GM12801 (cell line): Measurements from ENCODE around the gene TUBB4B.

Experiments
- TF ChIP-seq, protein P1 (sequence below): IDR thresholded peaks from one replicate; pipeline ENCODE4 v1.5.1; 2011; ENCODE audit warnings: control low read depth; ENCODE audit not compliant: insufficient read length; ENCODE audit errors: extremely low read depth

Gene TUBB4B

DNA sequence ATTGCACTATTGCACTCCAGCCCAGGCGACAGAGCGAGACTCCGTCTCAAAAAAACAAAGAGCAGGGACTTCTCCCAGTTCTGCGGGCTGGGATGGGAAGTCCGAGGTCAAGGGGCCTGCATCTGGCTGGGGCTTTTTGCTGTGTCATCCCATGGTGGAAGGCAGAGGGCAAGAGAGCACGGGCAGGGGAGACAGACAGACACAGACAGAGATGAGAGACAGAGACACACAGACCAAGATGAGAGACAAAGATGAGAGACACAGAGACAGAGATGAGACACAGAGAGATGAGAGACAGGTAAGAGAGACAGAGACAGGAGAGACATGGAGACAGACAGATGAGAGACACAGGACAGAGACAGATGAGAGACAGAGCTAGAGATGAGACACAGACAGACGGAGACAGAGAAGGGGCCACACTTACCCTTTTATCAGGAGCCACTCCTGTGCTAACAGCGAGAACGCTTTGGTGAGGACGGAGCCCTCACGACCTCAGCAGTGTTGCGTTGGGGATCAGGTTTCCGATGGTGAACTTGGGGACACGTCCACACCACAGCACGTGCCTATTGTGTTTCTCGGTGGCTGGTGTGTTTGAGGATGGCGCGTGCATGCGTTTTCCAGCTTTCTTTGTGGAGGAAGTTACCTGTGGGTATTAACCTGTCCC lies 27.6 kb downstream of the TUBB4B start:
- TF ChIP-seq, protein P1, sequence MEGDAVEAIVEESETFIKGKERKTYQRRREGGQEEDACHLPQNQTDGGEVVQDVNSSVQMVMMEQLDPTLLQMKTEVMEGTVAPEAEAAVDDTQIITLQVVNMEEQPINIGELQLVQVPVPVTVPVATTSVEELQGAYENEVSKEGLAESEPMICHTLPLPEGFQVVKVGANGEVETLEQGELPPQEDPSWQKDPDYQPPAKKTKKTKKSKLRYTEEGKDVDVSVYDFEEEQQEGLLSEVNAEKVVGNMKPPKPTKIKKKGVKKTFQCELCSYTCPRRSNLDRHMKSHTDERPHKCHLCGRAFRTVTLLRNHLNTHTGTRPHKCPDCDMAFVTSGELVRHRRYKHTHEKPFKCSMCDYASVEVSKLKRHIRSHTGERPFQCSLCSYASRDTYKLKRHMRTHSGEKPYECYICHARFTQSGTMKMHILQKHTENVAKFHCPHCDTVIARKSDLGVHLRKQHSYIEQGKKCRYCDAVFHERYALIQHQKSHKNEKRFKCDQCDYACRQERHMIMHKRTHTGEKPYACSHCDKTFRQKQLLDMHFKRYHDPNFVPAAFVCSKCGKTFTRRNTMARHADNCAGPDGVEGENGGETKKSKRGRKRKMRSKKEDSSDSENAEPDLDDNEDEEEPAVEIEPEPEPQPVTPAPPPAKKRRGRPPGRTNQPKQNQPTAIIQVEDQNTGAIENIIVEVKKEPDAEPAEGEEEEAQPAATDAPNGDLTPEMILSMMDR: no peak

DNA sequence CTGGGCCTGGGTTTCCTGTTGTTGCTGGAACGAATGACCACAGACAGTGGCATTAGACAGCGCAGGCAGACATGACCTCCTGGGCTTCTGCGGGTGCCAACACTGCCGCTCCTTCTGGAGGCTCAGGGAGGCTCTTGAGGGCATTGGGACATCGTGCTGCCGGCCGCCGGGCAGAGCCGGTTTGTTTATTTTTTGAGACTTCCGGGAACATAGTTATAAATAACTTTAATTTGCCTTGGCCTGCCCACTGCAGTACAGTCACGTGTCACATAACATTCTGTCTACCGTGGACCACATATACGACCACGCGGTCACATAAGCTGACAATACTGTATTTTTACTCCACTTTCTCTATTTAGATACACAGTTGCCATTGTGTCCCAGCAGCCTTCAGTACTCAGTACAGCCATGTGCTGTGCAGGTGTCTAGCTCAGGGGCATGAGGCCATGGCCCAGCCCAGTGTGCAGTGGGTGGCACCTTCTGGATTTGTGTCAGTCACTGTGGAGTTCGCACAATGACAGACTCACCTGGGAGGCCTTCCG lies 28.2 kb downstream of the TUBB4B start:
- TF ChIP-seq, protein P1: no peak

DNA sequence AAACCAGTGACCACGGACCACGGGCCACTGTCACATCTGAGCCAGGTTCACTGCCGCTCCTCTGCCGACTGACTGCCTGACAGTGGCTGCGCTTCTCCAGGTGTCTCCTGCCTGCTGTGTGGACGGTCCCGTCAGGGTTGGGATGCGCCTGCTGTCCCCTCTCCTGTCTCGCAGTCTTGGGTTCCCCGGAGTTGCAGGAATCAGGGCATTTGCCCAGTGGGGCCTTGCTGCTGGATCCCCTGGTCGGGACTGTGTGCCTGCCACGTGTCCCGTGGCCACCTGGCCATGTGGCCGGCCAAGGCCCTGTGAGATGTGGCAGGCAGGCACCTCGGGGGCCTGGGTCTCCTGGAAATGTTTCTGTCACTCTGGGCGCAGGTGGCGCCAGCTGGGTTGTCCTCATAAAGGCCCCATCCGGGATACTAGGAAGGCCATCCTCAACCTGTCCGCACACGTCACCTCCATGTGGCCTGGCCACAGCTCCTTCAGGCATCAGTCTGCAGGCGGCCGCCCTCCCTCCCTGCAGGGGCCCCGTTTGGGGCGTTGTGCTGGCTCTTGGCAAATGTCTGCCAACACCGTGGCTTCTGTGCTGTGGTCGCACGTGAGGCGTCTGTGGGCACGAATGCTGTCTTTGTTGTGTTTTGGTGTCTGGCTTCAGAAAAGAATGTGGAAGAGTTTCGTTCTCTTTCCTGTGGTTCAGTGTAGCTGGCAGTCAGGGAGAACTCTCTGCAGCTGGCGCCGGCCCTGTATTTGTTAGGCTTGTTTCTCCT lies 30.0 kb downstream of the TUBB4B start:
- TF ChIP-seq, protein P1: no peak

DNA sequence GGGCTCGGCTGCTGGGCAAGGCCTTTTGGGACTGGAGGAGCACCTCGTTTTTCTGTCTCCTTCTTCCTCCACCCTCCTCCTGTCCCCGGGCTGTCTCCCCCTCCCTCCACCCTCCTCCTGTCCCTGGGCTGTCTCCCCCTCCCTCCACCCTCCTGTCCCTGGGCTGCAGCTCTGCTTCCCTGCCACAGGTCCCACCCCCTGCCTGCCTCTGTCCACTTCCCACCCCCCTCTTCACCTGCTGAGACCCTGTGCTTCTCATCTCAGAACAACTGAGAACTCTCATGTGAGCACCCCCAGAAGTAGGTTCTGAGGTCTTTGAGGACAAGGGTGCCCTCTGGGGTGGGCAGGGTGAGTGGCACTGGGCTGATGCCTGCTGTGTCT lies 30.6 kb downstream of the TUBB4B start:
- TF ChIP-seq, protein P1: no peak

DNA sequence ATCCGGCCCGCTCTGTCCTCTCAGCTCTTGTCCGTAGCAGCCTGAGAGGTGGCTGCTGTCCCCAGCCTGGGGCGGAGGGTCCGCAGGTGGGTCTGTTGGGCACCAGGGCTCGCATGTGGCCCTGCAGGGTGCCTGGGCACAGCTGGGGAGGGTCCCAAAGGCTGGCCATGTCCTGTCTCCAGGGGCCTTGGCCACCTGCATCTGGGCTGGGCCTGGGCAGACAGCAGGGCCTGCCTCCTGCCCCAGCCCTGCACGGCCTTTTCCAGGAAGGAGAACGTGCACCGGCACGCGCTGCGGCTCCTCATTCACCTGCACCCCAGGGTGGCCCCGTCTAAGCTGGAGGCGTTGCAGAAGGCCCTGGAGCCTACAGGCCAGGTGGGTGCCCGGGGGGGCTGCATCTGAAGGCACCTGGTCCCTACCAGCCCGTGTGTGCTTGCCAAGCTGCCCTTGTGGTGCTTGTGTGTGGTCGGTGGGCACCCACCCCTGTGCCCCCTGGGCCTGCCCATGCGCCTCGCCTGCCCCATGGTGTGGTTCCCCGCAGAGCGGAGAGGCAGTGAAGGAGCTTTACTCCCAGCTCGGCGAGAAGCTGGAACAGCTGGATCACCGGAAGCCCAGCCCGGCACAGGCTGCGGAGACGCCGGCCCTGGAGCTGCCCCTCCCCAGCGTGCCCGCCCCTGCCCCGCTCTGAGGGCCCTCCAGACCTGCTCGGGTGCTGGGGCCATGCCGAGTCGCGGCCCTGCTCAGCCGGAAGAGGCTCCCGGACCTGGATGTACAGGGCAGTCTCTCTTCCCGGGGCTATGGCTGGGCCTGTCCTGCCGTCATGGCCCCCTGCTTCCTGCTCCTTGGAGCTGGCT lies 31.4 kb downstream of the TUBB4B start:
- TF ChIP-seq, protein P1: no peak

DNA sequence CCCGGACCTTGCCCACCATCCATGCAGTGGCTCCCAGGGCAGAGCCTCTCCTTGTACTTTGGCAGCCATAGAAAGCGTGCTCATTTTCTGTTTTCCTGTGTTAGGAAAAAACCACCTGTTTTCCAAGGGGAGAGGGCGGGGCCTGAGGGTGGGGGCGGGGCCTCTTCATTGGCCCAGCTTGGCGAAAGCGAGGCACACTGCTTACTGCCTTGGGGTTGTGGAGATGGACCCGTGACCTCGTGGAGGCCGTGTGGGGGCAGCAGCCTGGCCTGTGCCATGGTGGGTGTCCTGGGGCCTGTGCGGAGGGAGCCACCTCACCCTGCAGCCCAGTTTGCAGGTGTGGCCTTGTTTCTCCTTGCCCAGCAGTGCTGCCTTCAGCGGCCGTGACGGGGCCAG lies 32.0 kb downstream of the TUBB4B start:
- TF ChIP-seq, protein P1: no peak
